GM23248 (cell line): ENCODE results near the gene PRDM1. TPM values are rescaled to one million over a fixed set of nuclear protein-coding genes. Genes with fewer than 3 reads are reported as not detected.

Source experiments
- DNase-seq: peaks from one replicate; pipeline ENCODE4 v3.0.0-alpha.2; 2015
- H2AFZ ChIP-seq: fragments of 200-600 bp; sonication (generic); 2 replicates; pipeline ENCODE4 v1.6.1; 2016; ENCODE audit warnings: antibody characterized with exemption
- H3F3A ChIP-seq: fragments of 200-600 bp; sonication (generic); 2 replicates; pipeline ENCODE4 v1.6.1; 2016; ENCODE audit warnings: mild to moderate bottlenecking, antibody characterized with exemption, mixed run types; ENCODE audit not compliant: insufficient read depth
- H3K27ac ChIP-seq: fragments of 200-600 bp; sonication (generic); 2 replicates; pipeline ENCODE4 v1.5.1; 2016; ENCODE audit warnings: mild to moderate bottlenecking
- H3K27me3 ChIP-seq: fragments of 200-600 bp; sonication (generic); replicated peaks from 2 replicates; pipeline ENCODE4 v1.6.1; 2016; ENCODE audit warnings: mild to moderate bottlenecking; ENCODE audit not compliant: insufficient read depth
- H3K36me3 ChIP-seq: fragments of 200-600 bp; sonication (generic); 2 replicates; pipeline ENCODE4 v1.6.1; 2016; ENCODE audit warnings: low read depth, mild to moderate bottlenecking
- H3K4me1 ChIP-seq: fragments of 200-600 bp; sonication (generic); 2 replicates; pipeline ENCODE4 v1.6.1; 2016; ENCODE audit warnings: mild to moderate bottlenecking; ENCODE audit not compliant: insufficient read depth
- H3K4me2 ChIP-seq: fragments of 200-600 bp; sonication (generic); one replicate; pipeline ENCODE4 v1.6.1; 2016; ENCODE audit warnings: mild to moderate bottlenecking; ENCODE audit not compliant: unreplicated experiment
- H3K4me3 ChIP-seq: fragments of 200-600 bp; sonication (generic); 2 replicates; pipeline ENCODE4 v1.5.1; 2016; ENCODE audit warnings: mild to moderate bottlenecking
- H3K79me2 ChIP-seq: fragments of 200-600 bp; sonication (generic); 2 replicates; pipeline ENCODE4 v1.6.1; 2016; ENCODE audit warnings: mild to moderate bottlenecking; ENCODE audit not compliant: insufficient read depth
- H3K9ac ChIP-seq: fragments of 200-600 bp; sonication (generic); 2 replicates; pipeline ENCODE4 v1.6.1; 2016; ENCODE audit warnings: mild to moderate bottlenecking
- H3K9me2 ChIP-seq: fragments of 200-600 bp; sonication (generic); 2 replicates; pipeline ENCODE4 v1.6.1; 2016; ENCODE audit warnings: mixed run types, mild to moderate bottlenecking, moderate library complexity; ENCODE audit not compliant: insufficient read depth
- H3K9me3 ChIP-seq: fragments of 200-600 bp; sonication (generic); one replicate; pipeline ENCODE4 v1.6.1; 2017; ENCODE audit warnings: low read depth
- H4K20me1 ChIP-seq: fragments of 200-600 bp; sonication (generic); 2 replicates; pipeline ENCODE4 v1.6.0; 2016; ENCODE audit not compliant: insufficient read depth
- EZH2 ChIP-seq: fragments of 200-600 bp; sonication (generic); IDR thresholded peaks from 2 replicates; pipeline ENCODE4 v1.6.1; 2018; ENCODE audit warnings: antibody characterized with exemption, mild to moderate bottlenecking; ENCODE audit not compliant: insufficient read depth, poor library complexity, severe bottlenecking
- EZH2phosphoT487 ChIP-seq: fragments of 200-600 bp; sonication (generic); IDR thresholded peaks from 2 replicates; pipeline ENCODE4 v1.6.1; 2018; ENCODE audit warnings: antibody characterized with exemption, moderate library complexity, mild to moderate bottlenecking, low read depth; ENCODE audit not compliant: insufficient read depth
- WGBS, 2 experiments: methylation state at CpG; one replicate each; pipeline ENCODE4 v1.1.6; 2015 to 2017; ENCODE audit warnings: low lambda C conversion rate in 2 of 2, low coverage in 1 of 2; ENCODE audit errors: missing lambda C conversion rate in 2 of 2; 5-methylcytosine and 5-hydroxymethylcytosine counted together
- in situ Hi-C: fragments of 300-500 bp; cut with MboI; formaldehyde crosslinking; loops from 2 replicates; pipeline ENCODE4 v1.15.0; 2020
- polyA plus RNA-seq: library from polyadenylated mRNA; unstranded; fragments of >200 nt; fragmentation: Nextera tagmentation; extraction: Ambion mirVana; gene quantifications from 2 replicates; pipeline ENCODE4 v1.2.1, GENCODE V29; 2016
- total RNA-seq: library from RNA; depleted of rRNA; stranded (reverse); fragments of >200 nt; shearing (Covaris generic); gene quantifications from 2 replicates; pipeline ENCODE4 v1.2.3, GENCODE V29; 2014

PRDM1 gene
- total and polyA plus RNA-seq, 2 experiments from 2014 or later = 2.7 to 3.9 TPM

DNA sequence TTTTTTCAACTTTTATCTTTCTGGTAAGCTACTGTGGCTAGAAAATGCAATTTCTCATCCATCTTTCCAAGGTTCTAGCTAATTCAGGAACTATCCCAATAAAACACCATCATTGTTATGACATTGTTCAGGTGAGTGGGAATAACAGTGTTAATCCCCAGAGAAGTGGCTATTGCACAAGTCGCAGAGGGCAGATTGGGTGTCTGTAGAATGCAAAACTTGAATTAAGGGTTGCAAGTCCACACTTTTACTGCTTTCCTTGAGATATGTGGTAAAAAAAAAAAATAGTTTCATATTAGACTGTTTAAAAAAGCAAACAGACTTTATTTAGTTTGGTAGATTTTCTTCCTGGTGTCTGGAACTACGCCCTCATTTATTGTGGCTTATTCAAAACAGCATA lies 41.1 kb upstream of the PRDM1 start:
- Histone ChIP-seq H3K9me2 (no peaks in the 10 kb centered on the region), H3F3A (no peaks in the 10 kb centered on the region), H3K9me3 (no peaks in the 10 kb centered on the region), H3K27me3 (no peaks in the 10 kb centered on the region), H3K27ac (no peak overlapping the region), H3K4me1 (no peaks in the 10 kb centered on the region), H2AFZ (no peak overlapping the region), H3K79me2 (no peaks in the 10 kb centered on the region), H3K36me3 (no peaks in the 10 kb centered on the region), H3K9ac (no peak overlapping the region), H3K4me3 (no peak overlapping the region), H3K4me2 (no peak overlapping the region), H4K20me1 (no peaks in the 10 kb centered on the region)
- TF ChIP-seq EZH2phosphoT487 (no peak), EZH2 (no peak)
- no peak for DNase-seq
- in situ Hi-C loops = no loop called here
- 93 to 97% methylated on average over 2 of the region's 2 CpGs for WGBS, 2 experiments

DNA sequence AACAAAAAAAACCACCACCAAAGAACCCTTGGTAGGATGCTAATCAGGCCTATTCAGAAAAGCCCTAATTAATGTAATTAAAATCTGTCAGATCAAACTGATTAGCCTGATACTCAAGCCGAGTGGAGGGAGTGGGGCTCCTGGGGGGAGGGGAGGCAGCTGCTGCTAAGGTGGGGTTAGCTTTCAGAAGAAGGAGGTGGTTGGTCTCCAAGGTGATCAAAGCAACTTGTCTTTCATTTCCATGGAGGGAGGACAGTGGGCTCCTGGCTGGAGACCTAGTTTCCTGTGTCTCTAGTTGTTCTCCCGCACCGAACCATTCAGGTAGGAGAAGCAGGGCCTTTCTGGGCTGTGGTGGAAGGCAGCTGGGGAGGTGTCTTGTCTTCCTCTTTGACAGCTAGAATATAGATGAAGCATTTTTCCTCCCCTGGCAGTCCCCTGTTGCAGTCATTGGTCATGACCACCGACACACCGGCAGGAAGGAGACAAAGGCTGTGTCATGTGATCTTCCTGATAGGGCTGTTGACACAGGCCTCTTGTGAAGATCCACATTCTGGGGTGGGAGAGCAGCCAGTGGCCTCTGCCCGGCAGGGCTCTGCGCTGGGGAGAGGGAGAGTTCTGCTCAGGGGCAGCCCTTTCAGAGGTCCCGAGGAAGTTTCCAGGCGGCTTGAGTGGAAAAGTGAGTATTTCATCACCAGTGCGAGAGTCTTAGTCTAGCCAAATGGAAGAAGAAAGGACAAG lies 39.9 kb upstream of the PRDM1 start:
- no peak overlapping the region for H3K27ac ChIP-seq
- no peak for TF ChIP-seq EZH2phosphoT487
- no peak for TF ChIP-seq EZH2
- H3K4me1 ChIP-seq = no peaks in the 10 kb centered on the region
- no peak for DNase-seq
- H3K36me3 ChIP-seq = no peaks in the 10 kb centered on the region
- WGBS, 2 experiments = 93 to 96% methylated on average over 10 of the region's 10 CpGs
- no peak overlapping the region for H3K4me3 ChIP-seq
- no peaks in the 10 kb centered on the region for H3F3A ChIP-seq
- no peak overlapping the region for H2AFZ ChIP-seq
- in situ Hi-C loops = no loop called here
- no peaks in the 10 kb centered on the region for H3K9me3 ChIP-seq
- no peaks in the 10 kb centered on the region for H3K27me3 ChIP-seq
- H4K20me1 ChIP-seq = no peaks in the 10 kb centered on the region
- H3K79me2 ChIP-seq = no peaks in the 10 kb centered on the region
- H3K4me2 ChIP-seq = no peak overlapping the region
- no peak overlapping the region for H3K9ac ChIP-seq
- no peaks in the 10 kb centered on the region for H3K9me2 ChIP-seq

- Histone ChIP-seq H3K27me3 (no peaks in the 10 kb centered on the region), H3K9ac (no peak overlapping the region), H3K4me3 (no peak overlapping the region), H3K79me2 (no peaks in the 10 kb centered on the region), H3K36me3 (no peaks in the 10 kb centered on the region), H3K27ac (no peak overlapping the region), H4K20me1 (no peaks in the 10 kb centered on the region), H3F3A (no peaks in the 10 kb centered on the region), H3K4me2 (no peak overlapping the region), H3K9me3 (no peaks in the 10 kb centered on the region), H3K4me1 (no peaks in the 10 kb centered on the region), H2AFZ (no peak overlapping the region), H3K9me2 (no peaks in the 10 kb centered on the region)
- in situ Hi-C loops = no loop called here
- WGBS, 2 experiments = 79 to 92% methylated on average over 1 of the region's 1 CpG
- DNase-seq = no peak
- TF ChIP-seq EZH2 = no peak
- TF ChIP-seq EZH2phosphoT487 = no peak
Observed at GRCh38 chr6:106046854-106047200, 39.3 kb upstream of the PRDM1 start.

DNA sequence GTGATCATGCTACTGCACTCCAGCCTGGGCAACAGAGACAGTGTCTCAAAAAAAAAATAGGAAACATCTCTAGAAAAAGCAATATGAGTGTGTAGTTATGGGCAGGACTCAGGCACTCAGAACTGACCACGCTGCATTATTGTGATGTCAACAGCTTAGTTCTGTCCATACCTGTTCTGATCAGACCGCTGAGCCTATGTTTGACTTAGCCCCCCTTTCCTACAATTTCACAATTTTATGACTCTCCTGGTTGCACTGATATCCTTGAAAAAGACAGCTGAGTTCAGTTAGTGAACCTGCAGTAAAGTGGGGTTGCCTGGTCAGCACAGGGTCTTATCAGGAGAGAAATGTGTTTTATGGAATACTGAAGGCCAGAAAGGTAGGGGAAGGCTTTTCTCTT lies 37.8 kb upstream of the PRDM1 start:
- H4K20me1 ChIP-seq = no peaks in the 10 kb centered on the region
- no peak overlapping the region for H3K4me2 ChIP-seq
- TF ChIP-seq EZH2 = no peak
- TF ChIP-seq EZH2phosphoT487 = no peak
- no peak overlapping the region for H3K27ac ChIP-seq
- in situ Hi-C loops = no loop called here
- H3F3A ChIP-seq = no peaks in the 10 kb centered on the region
- no peaks in the 10 kb centered on the region for H3K27me3 ChIP-seq
- DNase-seq = no peak
- no peaks in the 10 kb centered on the region for H3K9me3 ChIP-seq
- H3K9ac ChIP-seq = no peak overlapping the region
- H3K4me1 ChIP-seq = no peaks in the 10 kb centered on the region
- H3K9me2 ChIP-seq = no peaks in the 10 kb centered on the region
- 97 to 98% methylated on average over 2 of the region's 2 CpGs for WGBS, 2 experiments
- no peak overlapping the region for H3K4me3 ChIP-seq
- H3K79me2 ChIP-seq = no peaks in the 10 kb centered on the region
- no peak overlapping the region for H2AFZ ChIP-seq
- no peaks in the 10 kb centered on the region for H3K36me3 ChIP-seq

GRCh38 chr6:106050538-106050937 lies 35.6 kb upstream of the PRDM1 start:
- TF ChIP-seq EZH2 (no peak), EZH2phosphoT487 (no peak)
- Histone ChIP-seq H3K4me1 (no peaks in the 10 kb centered on the region), H3K79me2 (no peaks in the 10 kb centered on the region), H3K9me2 (no peaks in the 10 kb centered on the region), H2AFZ (no peak overlapping the region), H3F3A (no peaks in the 10 kb centered on the region), H3K9me3 (no peaks in the 10 kb centered on the region), H3K4me2 (no peak overlapping the region), H3K36me3 (no peaks in the 10 kb centered on the region), H3K27me3 (no peaks in the 10 kb centered on the region), H3K9ac (no peak overlapping the region), H3K4me3 (no peak overlapping the region), H4K20me1 (no peaks in the 10 kb centered on the region), H3K27ac (no peak overlapping the region)
- 79 to 82% methylated on average over 4 of the region's 4 CpGs for WGBS, 2 experiments
- in situ Hi-C loops = no loop called here
- no peak for DNase-seq
